Thoracic aorta (tissue), 2 donors: ENCODE measurements around the gene ATG13. TPM values are rescaled to one million over a fixed set of nuclear protein-coding genes. Genes with fewer than 3 reads are reported as not detected.

ENCODE experiments used
- ATAC-seq: fragments of 150-250 bp; one replicate; pipeline ENCODE4 v1.8.0; 2017; ENCODE audit warnings: low read depth; ENCODE audit not compliant: insufficient number of reproducible peaks, low FRiP score
- DNase-seq: peaks from one replicate; pipeline ENCODE4 v3.0.0-alpha.2; 2020; ENCODE audit warnings: low spot score
- H3K27ac ChIP-seq, 2 donors: fragments of 200-600 bp; sonication (generic); 1 replicate in 1 of 2; 2 replicates in 1 of 2; pipeline ENCODE4 v1.5.1; 2016; ENCODE audit warnings: mild to moderate bottlenecking in 2 of 2, moderate library complexity in 2 of 2
- H3K27me3 ChIP-seq: fragments of 200-600 bp; sonication (generic); replicated peaks from 2 replicates; pipeline ENCODE4 v1.6.0; 2016; ENCODE audit warnings: mild to moderate bottlenecking; ENCODE audit not compliant: insufficient read depth
- H3K36me3 ChIP-seq: fragments of 200-600 bp; sonication (generic); one replicate; pipeline ENCODE4 v1.5.1; 2016
- H3K4me1 ChIP-seq, 2 donors: fragments of 200-600 bp; sonication (generic); 1 replicate in 1 of 2; 2 replicates in 1 of 2; pipeline versions ENCODE4 v1.5.1 to v1.6.0; 2016; ENCODE audit warnings: low read depth in 2 of 2, mild to moderate bottlenecking in 1 of 2; ENCODE audit not compliant: control insufficient read depth in 1 of 2
- H3K4me3 ChIP-seq: fragments of 200-600 bp; sonication (generic); 2 replicates; pipeline ENCODE4 v1.5.1; 2016; ENCODE audit warnings: mild to moderate bottlenecking
- H3K9me3 ChIP-seq: fragments of 200-600 bp; sonication (generic); 2 replicates; pipeline ENCODE4 v1.5.1; 2016
- CTCF ChIP-seq: fragments of 200-600 bp; sonication (generic); IDR thresholded peaks from one replicate; pipeline ENCODE4 v1.5.1; 2019; ENCODE audit warnings: antibody characterized with exemption
- total RNA-seq, 2 donors: library from RNA; depleted of rRNA; stranded (reverse); fragments of >200 nt; gene quantifications; one replicate each; pipeline versions ENCODE4 v1.1.0 to v1.2.3, GENCODE V29; 2016

Gene ATG13
- total RNA-seq, 2 donors from 2014 or later = 121 to 144 TPM

DNA sequence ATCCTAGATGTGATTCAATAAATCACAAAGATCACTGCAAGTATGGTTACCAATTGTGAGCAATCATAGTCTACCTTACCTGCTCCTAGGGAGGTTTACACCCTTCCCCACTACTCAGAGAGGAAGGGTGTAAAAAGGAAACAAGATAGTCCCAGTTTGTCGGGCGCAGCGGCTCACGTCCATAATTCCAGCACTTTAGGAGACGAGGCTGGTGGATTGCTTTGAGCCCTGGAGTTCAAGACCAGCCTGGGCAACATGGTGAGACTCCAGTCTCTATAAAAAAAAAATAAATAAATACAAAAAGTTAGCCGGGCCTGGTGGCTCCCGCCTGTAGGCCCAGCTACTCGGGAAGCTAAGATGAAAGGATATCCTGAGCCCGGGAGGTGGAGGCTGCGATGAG is 22.6 kb upstream of the ATG13 start:
- Histone ChIP-seq H3K27me3 (no peaks in the 10 kb centered on the region), H3K9me3 (no peaks in the 10 kb centered on the region), H3K27ac (peak overlapping the region in 1 of 2 donors; percentile 69), H3K36me3 (no peaks in the 10 kb centered on the region), H3K4me1 (peaks cover 22 to 37% of the 10 kb centered on the region in 2 donors), H3K4me3 (peak overlapping the region; percentile 97)
- ATAC-seq (no peak), DNase-seq (no peak)
- no peak for TF ChIP-seq CTCF

- no peak for TF ChIP-seq CTCF
- no peaks in the 10 kb centered on the region for H3K36me3 ChIP-seq
- no peak for DNase-seq
- no peak overlapping the region for H3K4me3 ChIP-seq
- peaks cover 7 to 15% of the 10 kb centered on the region in 2 donors for H3K4me1 ChIP-seq
- H3K9me3 ChIP-seq = no peaks in the 10 kb centered on the region
- no peak for ATAC-seq
- no peaks in the 10 kb centered on the region for H3K27me3 ChIP-seq
- no peak overlapping the region for H3K27ac ChIP-seq
Observed at GRCh38 chr11:46597155-46597554, 20.2 kb upstream of the ATG13 start.

DNA sequence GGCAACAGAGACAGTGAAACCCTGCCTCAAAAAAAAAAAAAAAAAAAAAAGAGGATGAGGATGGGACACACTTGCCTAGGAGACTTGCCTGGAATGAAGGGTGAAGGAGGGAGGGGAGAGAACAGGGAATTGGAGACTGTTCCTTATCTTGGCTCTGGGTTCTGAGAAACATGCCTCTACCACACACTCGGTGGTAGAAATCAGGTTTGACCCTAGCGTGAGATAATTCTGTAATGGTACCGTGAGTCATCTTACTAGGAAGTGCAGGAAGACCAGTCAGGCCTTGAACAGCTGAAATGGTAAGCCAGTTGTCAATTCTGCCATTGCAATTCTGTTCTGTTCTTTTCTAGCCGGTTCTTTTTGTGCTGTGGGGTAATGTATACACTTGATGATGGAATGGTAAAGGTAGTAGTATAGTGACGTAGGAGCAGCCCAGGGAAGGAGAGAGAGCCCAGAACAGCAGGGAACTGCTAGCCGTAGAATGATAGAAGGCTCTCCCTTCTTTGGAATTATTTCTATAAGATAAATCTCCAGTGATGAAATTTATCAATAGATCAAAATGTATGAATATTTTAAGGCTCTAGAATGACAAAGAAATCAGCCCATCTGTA is 19.6 kb upstream of the ATG13 start:
- Histone ChIP-seq H3K27me3 (no peaks in the 10 kb centered on the region), H3K4me3 (no peak overlapping the region), H3K9me3 (no peaks in the 10 kb centered on the region), H3K36me3 (no peaks in the 10 kb centered on the region), H3K27ac (no peak overlapping the region), H3K4me1 (peaks cover 2 to 9% of the 10 kb centered on the region in 2 donors)
- DNase-seq (no peak), ATAC-seq (no peak)
- TF ChIP-seq CTCF = no peak

DNA sequence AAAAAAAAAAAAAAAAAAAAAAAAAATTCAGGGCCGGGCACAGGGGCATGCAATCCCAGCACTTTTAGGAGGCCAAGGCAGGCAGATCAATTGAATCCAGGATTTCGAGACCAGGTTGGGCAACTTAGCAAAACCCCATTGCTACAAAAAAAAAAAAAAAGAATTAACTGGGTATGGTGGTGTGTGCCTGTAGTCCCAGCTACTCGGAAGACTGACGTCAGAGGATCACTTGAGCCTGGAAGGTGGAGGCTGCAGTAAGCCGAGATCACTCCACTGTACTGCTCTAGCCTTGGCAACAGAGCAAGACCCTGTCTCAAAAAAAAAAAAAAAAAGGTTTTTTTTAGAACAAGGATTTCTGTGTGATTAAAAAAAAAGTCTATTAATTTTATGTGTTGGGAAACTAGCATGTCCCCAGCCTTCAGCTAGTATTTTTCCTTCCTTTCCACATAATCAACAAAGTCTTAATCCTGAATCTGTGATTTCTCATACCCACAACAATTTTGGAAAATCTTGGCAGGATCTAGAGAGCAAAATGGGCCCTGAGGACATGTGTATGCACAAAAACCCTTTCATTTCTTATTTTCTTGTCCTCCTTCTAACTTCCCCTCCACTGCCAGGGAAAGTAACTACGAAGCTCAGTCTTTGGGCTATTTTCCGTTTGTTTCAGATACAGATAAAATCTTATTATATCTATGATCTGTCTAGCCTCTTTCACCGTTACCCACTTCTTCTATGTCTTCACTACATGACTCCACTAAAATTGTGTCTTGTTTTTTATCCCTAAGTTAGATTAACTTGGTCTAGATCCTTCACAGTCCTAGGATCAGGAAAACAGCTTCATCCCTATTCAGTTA is 17.8 kb upstream of the ATG13 start:
- Histone ChIP-seq H3K4me3 (no peak overlapping the region), H3K9me3 (no peaks in the 10 kb centered on the region), H3K36me3 (no peaks in the 10 kb centered on the region), H3K4me1 (peaks cover 0 to 2% of the 10 kb centered on the region in 2 donors), H3K27me3 (no peaks in the 10 kb centered on the region), H3K27ac (no peak overlapping the region)
- ATAC-seq (no peak), DNase-seq (no peak)
- no peak for TF ChIP-seq CTCF

- Histone ChIP-seq H3K27ac (no peak overlapping the region), H3K9me3 (no peaks in the 10 kb centered on the region), H3K4me1 (no peaks in the 10 kb centered on the region), H3K36me3 (no peaks in the 10 kb centered on the region), H3K27me3 (no peaks in the 10 kb centered on the region), H3K4me3 (no peak overlapping the region)
- no peak for ATAC-seq
- DNase-seq = no peak
- no peak for TF ChIP-seq CTCF
Observed at GRCh38 chr11:46600194-46600960, 17.0 kb upstream of the ATG13 start.
